Neural progenitor cell (in vitro differentiated cells): Measurements from ENCODE around the gene NEK1. TPM values are rescaled to one million over a fixed set of nuclear protein-coding genes. Genes with fewer than 3 reads are reported as not detected.
A peak's percentile ranks its signal among the peaks of the same experiment; 100 is the strongest.

ENCODE experiments used
- DNase-seq: peaks from one replicate; pipeline ENCODE4 v3.0.0-alpha.2; 2016; ENCODE audit warnings: low spot score
- H2AFZ ChIP-seq: fragments of 200-600 bp; sonication (generic); replicated peaks from 2 replicates; pipeline ENCODE4 v1.6.1; 2016; ENCODE audit warnings: antibody characterized with exemption
- H3F3A ChIP-seq: fragments of 200-600 bp; sonication (generic); 2 replicates; pipeline ENCODE4 v1.6.1; 2016; ENCODE audit warnings: antibody characterized with exemption, low read depth
- H3K27ac ChIP-seq: fragments of 200-600 bp; sonication (generic); 2 replicates; pipeline ENCODE4 v1.5.1; 2016; ENCODE audit warnings: mild to moderate bottlenecking
- H3K27me3 ChIP-seq: fragments of 200-600 bp; sonication (generic); 2 replicates; pipeline ENCODE4 v1.6.1; 2016; ENCODE audit warnings: mild to moderate bottlenecking, moderate library complexity
- H3K36me3 ChIP-seq: fragments of 200-600 bp; sonication (generic); 2 replicates; pipeline ENCODE4 v1.5.1; 2016
- H3K4me1 ChIP-seq: fragments of 200-600 bp; sonication (generic); 2 replicates; pipeline ENCODE4 v1.6.1; 2016; ENCODE audit warnings: mixed run types
- H3K4me2 ChIP-seq: fragments of 200-600 bp; sonication (generic); 2 replicates; pipeline ENCODE4 v1.6.1; 2016
- H3K4me3 ChIP-seq: fragments of 200-600 bp; sonication (generic); 2 replicates; pipeline ENCODE4 v1.5.1; 2016
- H3K79me2 ChIP-seq: fragments of 200-600 bp; sonication (generic); 2 replicates; pipeline ENCODE4 v1.6.1; 2016; ENCODE audit warnings: low read depth
- H3K9ac ChIP-seq: fragments of 200-600 bp; sonication (generic); 2 replicates; pipeline ENCODE4 v1.6.1; 2016
- H3K9me3 ChIP-seq: fragments of 200-600 bp; sonication (generic); 2 replicates; pipeline ENCODE4 v1.5.1; 2016; ENCODE audit warnings: low read depth
- H4K20me1 ChIP-seq: fragments of 200-600 bp; sonication (generic); 2 replicates; pipeline ENCODE4 v1.6.1; 2016; ENCODE audit warnings: low read depth
- H3K27ac Mint-ChIP-seq: 3 replicates; pipeline ENCODE4 v1.8.0; 2021; ENCODE audit warnings: mixed read lengths
- H3K27me3 Mint-ChIP-seq: 2 replicates; pipeline ENCODE4 v1.8.0; 2022; ENCODE audit warnings: low read depth, mild to moderate bottlenecking, inconsistent platforms, moderate library complexity, mixed read lengths; ENCODE audit not compliant: insufficient read depth
- H3K36me3 Mint-ChIP-seq: 3 replicates; pipeline ENCODE4 v1.8.0; 2021; ENCODE audit warnings: mixed read lengths
- H3K4me1 Mint-ChIP-seq: 3 replicates; pipeline ENCODE4 v1.8.0; 2021; ENCODE audit warnings: mixed read lengths
- H3K4me3 Mint-ChIP-seq: 3 replicates; pipeline ENCODE4 v1.8.0; 2021; ENCODE audit warnings: mild to moderate bottlenecking, moderate library complexity, mixed read lengths
- H3K9me3 Mint-ChIP-seq: 3 replicates; pipeline ENCODE4 v1.8.0; 2020; ENCODE audit warnings: mixed read lengths
- CTCF ChIP-seq: fragments of 200-600 bp; sonication (generic); IDR thresholded peaks from 2 replicates; pipeline ENCODE4 v1.5.1; 2017; ENCODE audit warnings: antibody characterized with exemption, mild to moderate bottlenecking
- EZH2 ChIP-seq: fragments of 200-600 bp; sonication (generic); IDR thresholded peaks from 2 replicates; pipeline ENCODE4 v1.6.1; 2017; ENCODE audit warnings: antibody characterized with exemption, mild to moderate bottlenecking, moderate library complexity
- EZH2phosphoT487 ChIP-seq: fragments of 200-600 bp; sonication (generic); IDR thresholded peaks from 2 replicates; pipeline ENCODE4 v1.6.1; 2017; ENCODE audit warnings: antibody characterized with exemption
- total RNA-seq: library from RNA; depleted of rRNA; stranded (reverse); fragments of >200 nt; gene quantifications from 2 replicates; pipeline ENCODE4 v1.2.3, GENCODE V29; 2015; ENCODE audit warnings: low replicate concordance

Gene NEK1
- total RNA-seq, result 9.9 and 12.1 TPM in 2 replicates

- H3K9me3 Mint-ChIP-seq, result no peaks in the 10 kb centered on the region
- H3K27ac Mint-ChIP-seq, result peak within 1 kb of the TSS; percentile 83
- Histone ChIP-seq H3K9ac (peak within 1 kb of the TSS; percentile 75), H2AFZ (peak within 1 kb of the TSS; percentile 85), H3F3A (peaks cover 12% of the 10 kb centered on the region), H3K27ac (peak within 1 kb of the TSS; percentile 90), H3K4me3 (peak within 1 kb of the TSS; percentile 83), H3K36me3 (no peaks in the 10 kb centered on the region), H3K4me1 (peaks cover 10% of the 10 kb centered on the region), H4K20me1 (no peaks in the 10 kb centered on the region), H3K27me3 (no peaks in the 10 kb centered on the region), H3K9me3 (no peaks in the 10 kb centered on the region), H3K4me2 (peak within 1 kb of the TSS; percentile 85), H3K79me2 (peaks cover 33% of the 10 kb centered on the region)
- H3K36me3 Mint-ChIP-seq, result peaks cover 7% of the 10 kb centered on the region
- TF ChIP-seq CTCF (no peak), EZH2phosphoT487 (no peak), EZH2 (no peak)
- peak; percentile 94 for DNase-seq
- no peaks in the 10 kb centered on the region for H3K27me3 Mint-ChIP-seq
- H3K4me1 Mint-ChIP-seq, result peaks cover 18% of the 10 kb centered on the region
- peak within 1 kb of the TSS; percentile 95 for H3K4me3 Mint-ChIP-seq
Observed at GRCh38 chr4:169611991-169612870, at the start of gene NEK1. Gene NEK1, minus strand, starts transcription at chr4:169612583. Its CDS starts 9,953 bp downstream, at chr4:169602630.

GRCh38 chr4:169661761-169662160, 49.4 kb upstream of the NEK1 start:
- Histone ChIP-seq H3K27me3 (no peaks in the 10 kb centered on the region), H3F3A (peaks cover 17% of the 10 kb centered on the region), H3K4me1 (peaks cover 30% of the 10 kb centered on the region), H3K4me2 (no peak overlapping the region), H3K79me2 (peaks cover 54% of the 10 kb centered on the region), H3K36me3 (peaks cover 2% of the 10 kb centered on the region), H3K4me3 (no peak overlapping the region), H3K9me3 (peaks cover 1% of the 10 kb centered on the region), H3K9ac (no peak overlapping the region), H4K20me1 (no peaks in the 10 kb centered on the region), H3K27ac (no peak overlapping the region), H2AFZ (no peak overlapping the region)
- H3K27ac Mint-ChIP-seq, result no peak overlapping the region
- no peak for DNase-seq
- H3K4me1 Mint-ChIP-seq, result peaks cover 30% of the 10 kb centered on the region
- H3K27me3 Mint-ChIP-seq, result no peaks in the 10 kb centered on the region
- no peak for TF ChIP-seq CTCF
- TF ChIP-seq EZH2phosphoT487, result no peak
- TF ChIP-seq EZH2, result no peak
- peaks cover 7% of the 10 kb centered on the region for H3K9me3 Mint-ChIP-seq
- H3K4me3 Mint-ChIP-seq, result peak overlapping the region; percentile 91
- peaks cover 14% of the 10 kb centered on the region for H3K36me3 Mint-ChIP-seq

- Mint-ChIP-seq H3K9me3 (no peaks in the 10 kb centered on the region), H3K36me3 (peaks cover 7% of the 10 kb centered on the region), H3K27ac (no peak overlapping the region), H3K27me3 (no peaks in the 10 kb centered on the region), H3K4me1 (peaks cover 30% of the 10 kb centered on the region), H3K4me3 (peak overlapping the region; percentile 91)
- H3K4me3 ChIP-seq, result peak overlapping the region; percentile 47
- H3F3A ChIP-seq, result peaks cover 17% of the 10 kb centered on the region
- H3K27ac ChIP-seq, result peak overlapping the region; percentile 82
- no peaks in the 10 kb centered on the region for H3K9me3 ChIP-seq
- no peaks in the 10 kb centered on the region for H3K36me3 ChIP-seq
- H3K4me2 ChIP-seq, result peak overlapping the region; percentile 75
- TF ChIP-seq EZH2phosphoT487 (no peak), CTCF (no peak), EZH2 (no peak)
- no peaks in the 10 kb centered on the region for H4K20me1 ChIP-seq
- H3K4me1 ChIP-seq, result peaks cover 30% of the 10 kb centered on the region
- no peak for DNase-seq
- H3K27me3 ChIP-seq, result no peaks in the 10 kb centered on the region
- peak overlapping the region; percentile 56 for H3K9ac ChIP-seq
- H2AFZ ChIP-seq, result no peak overlapping the region
- H3K79me2 ChIP-seq, result peaks cover 63% of the 10 kb centered on the region
Observed at GRCh38 chr4:169660929-169661328, 48.5 kb upstream of the NEK1 start.
